NB4 (cell line): ENCODE data around the gene RPS6KL1.

Experiments used
- CTCF ChIP-seq: IDR thresholded peaks from one replicate; pipeline ENCODE4 v1.5.1; 2012; ENCODE audit warnings: low read depth, low read length
- POLR2A ChIP-seq: IDR thresholded peaks from 2 replicates; pipeline ENCODE4 v1.6.1; 2011; ENCODE audit warnings: mild to moderate bottlenecking; ENCODE audit not compliant: insufficient read length; ENCODE audit errors: extremely low read depth
- TF ChIP-seq, protein P1 (sequence below): IDR thresholded peaks from 2 replicates; pipeline ENCODE4 v1.6.1; 2011; ENCODE audit warnings: low read depth, low read length

DNA sequence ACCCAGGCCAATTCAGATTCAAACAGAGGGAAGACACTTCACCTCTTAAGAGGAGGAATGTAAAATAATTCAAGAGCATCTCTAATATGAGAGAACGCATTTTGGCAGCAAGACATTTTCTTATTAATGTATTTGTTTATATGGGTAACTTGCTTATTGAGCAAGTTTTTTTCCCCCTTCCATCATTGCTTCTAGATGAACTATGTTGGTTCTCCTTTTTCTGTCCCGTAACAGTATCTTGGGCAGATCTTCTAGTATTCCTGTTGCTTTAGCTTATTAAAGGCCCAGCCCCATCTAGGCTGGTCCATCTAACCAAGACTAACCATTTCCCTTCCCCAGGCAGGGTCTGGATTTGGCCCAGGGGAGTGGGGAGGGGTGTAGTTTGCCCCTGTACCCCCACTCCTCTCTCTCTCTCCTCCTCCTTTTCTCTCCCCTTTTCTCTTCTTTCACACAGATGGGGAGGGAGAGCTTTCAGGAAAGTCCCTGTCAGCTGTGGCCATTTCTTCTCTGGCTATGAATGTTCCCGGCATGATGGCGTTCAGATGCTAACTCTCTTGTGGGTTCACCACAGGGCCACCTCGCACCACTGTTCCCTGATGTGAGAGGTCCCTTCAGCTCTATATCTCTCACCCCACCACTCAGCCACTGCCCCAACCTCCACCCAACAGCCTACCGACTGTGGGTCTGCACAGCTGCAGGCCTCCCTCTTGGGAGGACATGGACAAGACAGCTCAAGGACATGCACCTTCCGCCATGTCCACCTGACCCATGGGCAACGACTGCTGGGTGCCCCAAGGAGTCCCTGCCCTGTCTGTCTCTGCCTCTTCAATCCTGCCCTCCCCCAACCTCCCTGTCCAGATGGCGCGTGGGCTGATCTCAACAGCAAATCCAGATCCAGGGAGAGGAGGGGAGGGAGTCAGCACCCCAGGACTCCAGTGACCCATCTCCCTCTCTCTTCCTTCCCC, 15.8 kb upstream of the RPS6KL1 start:
- no peak for TF ChIP-seq CTCF
- TF ChIP-seq POLR2A = no peak
- TF ChIP-seq, protein P1, sequence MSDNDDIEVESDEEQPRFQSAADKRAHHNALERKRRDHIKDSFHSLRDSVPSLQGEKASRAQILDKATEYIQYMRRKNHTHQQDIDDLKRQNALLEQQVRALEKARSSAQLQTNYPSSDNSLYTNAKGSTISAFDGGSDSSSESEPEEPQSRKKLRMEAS = no peak
